Measurements from ENCODE around the gene FASTKD3.
"Not testable (repeated sequence)": the region's sequence is repeated elsewhere in the genome, so short reads cannot be mapped to it uniquely, and the experiment has no call there.

The FASTKD3 gene

GRCh38 chr5:7868773-7869473 is at the start of gene FASTKD3, which contains the start of gene MTRR:
Gene FASTKD3 (minus strand): TSS chr5:7869031. CDS start chr5:7868083, 948 bp downstream.
Gene MTRR (plus strand): TSS chr5:7869148. CDS start chr5:7870795, 1,647 bp downstream.
- DNase-seq (ENCODE audit: low read depth in 3 of 3): peak; percentile 79 to 82 (median 79)

GRCh38 chr5:7917130-7918123 is 48.6 kb upstream of the FASTKD3 start:
- DNase-seq (ENCODE audit: low read depth in 3 of 3): no peak

DNA sequence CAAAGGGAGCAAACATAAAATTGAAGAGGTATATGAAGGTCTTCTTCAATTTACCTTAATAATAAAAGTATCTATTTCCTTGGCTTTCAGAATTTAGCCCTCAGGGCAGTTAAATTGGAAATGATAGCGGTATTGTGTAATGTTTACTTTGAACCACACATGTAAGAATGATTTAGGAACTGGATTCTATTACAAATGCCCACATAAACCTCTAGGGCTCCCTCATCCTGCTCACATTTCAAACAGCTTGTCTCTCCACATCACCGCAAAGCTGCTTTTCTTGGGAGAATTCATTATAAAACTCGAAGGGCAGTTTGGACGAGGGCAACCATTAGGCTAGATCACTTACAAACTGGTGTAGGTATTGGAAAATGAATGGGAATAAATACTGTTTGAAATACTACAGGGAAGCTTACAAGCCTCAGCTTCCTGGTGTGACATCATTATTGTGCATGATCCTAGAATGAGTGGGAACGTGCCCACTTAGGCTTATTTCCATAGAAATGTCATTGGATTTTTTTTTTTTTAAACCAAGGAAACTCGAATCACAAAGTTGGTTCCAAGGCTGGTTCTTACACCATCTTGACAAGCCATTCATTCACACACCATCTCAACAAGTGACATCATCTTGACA is 47.5 kb upstream of the FASTKD3 start:
- DNase-seq (ENCODE audit: low read depth in 3 of 3): no peak

GRCh38 chr5:7911429-7911771 is 42.6 kb upstream of the FASTKD3 start:
- DNase-seq (ENCODE audit: low read depth in 3 of 3): not testable (repeated sequence)

DNA sequence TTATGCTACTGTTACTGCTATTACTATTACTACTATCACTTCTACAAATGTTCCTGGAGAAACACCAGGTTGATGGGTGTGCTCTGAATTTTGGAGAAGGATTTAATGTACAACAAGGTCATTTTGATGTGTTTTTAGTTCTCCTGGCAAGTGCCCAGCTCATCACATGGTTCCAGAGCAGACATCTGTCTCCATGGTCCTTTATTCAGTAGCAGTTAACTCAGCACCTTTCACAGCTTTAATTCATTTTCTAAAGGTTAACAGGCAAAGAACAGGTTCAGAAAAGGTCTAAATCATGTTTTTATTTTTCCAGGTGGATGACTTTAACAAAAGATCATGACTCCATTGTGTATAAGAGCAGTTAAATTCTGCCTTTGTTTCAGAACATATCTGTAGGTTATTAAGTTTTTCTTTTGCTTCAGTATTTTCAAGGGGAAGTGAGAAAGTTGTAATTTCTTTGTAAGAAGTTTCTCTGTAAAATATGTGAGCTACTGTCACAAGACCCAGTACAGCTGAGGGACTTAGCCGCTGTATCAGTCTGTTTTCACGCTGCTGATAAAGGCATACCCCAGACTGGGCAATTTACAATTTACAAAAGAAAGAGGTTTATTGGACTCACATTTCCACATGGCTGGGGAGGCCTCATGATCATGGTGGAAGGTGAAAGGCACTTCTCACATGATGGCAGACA is 42.1 kb upstream of the FASTKD3 start:
- no peak for DNase-seq (ENCODE audit: low read depth in 3 of 3)

- no peak for DNase-seq (ENCODE audit: low read depth in 3 of 3)
Measured at GRCh38 chr5:7908317-7908716, 39.5 kb upstream of the FASTKD3 start.

GRCh38 chr5:7907612-7908011 is 38.8 kb upstream of the FASTKD3 start:
- no peak for DNase-seq (ENCODE audit: low read depth in 3 of 3)

DNA sequence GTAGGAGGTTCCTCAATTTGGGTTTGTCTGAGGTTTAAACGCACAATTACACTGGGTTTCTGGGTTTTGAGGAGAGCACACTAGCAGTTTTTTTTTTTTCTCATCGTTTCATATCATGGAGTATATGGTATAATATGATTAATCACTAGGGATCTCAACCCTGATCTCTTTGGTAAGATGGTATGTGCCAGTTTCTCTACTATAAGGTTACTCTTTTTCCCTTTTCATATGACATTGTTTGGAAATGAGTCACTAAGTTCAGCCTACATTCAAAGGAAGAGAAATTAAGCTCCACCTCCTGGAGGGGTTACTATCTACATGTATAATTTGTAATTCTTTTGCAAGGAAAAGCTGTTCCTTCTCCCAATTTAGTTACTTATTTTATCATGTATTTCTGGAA is 35.3 kb upstream of the FASTKD3 start:
- no peak for DNase-seq (ENCODE audit: low read depth in 3 of 3)

- DNase-seq (ENCODE audit: low read depth in 3 of 3): no peak
Measured at GRCh38 chr5:7902666-7903625, 34.1 kb upstream of the FASTKD3 start.

- DNase-seq (ENCODE audit: low read depth in 3 of 3): no peak
Measured at GRCh38 chr5:7902201-7902600, 33.4 kb upstream of the FASTKD3 start.

DNA sequence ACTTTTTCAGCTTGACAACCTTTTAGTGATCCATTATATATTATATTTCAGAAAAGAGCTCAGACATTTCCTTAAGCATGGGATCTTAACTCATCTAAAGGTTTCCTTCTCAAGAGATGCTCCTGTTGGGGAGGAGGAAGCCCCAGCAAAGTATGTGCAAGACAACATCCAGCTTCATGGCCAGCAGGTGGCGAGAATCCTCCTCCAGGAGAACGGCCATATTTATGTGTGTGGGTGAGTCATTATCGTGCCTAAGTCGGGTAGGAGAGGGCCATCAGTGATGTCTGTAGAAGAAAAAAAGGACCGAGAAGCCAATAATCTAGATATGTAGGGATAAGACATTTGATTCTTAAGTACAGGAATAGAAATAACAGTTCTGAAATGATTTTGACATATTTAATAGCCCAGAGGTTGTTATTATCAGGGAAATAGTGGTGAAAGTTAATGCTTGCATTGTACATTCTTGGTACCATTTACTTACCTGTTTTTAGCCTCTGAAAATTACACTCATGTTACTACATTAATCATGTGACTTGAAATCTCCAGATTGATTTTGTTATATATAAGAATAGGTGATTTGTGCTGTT is 28.3 kb upstream of the FASTKD3 start:
- no peak for DNase-seq (ENCODE audit: low read depth in 3 of 3)

DNA sequence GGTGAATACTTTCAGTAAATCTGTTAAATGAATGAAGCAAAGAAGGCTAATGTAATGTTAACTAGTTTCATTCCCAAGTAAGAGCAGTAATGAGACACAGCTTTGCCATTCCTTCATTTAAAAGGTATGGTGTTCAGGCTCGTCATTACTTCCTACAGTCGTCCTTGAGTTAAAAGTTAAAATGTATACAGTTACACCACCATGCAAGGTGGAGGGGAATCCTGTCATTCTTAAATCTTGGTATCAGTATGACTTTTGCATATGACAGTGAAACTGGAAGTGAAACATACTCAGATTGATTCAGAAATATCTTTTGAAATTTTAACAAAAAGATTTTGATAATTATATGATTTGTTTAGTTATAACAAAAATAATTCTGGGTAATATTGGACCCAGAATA is 26.0 kb upstream of the FASTKD3 start:
- DNase-seq (ENCODE audit: low read depth in 3 of 3): no peak

DNA sequence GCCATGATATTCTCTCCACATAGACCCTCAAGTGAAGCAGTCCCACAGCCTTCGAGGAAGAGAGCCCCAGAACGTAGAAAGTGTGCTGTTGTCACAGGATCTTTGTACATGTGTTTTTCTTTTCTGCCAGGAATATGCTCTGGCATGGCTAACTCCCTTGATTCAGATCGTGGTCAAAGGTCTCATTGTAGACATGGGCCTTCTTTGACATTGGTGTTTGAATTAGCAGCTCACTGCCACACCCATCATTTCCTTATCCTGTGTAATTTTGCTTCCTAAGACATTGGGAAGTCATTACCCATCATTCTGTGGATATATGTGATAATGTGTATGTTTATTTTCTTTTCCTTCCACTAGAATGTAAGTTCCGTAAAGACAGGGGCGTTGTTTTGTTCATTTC is 25.6 kb upstream of the FASTKD3 start:
- no peak for DNase-seq (ENCODE audit: low read depth in 3 of 3)

GRCh38 chr5:7888901-7889300 is 20.1 kb upstream of the FASTKD3 start:
- no peak for DNase-seq (ENCODE audit: low read depth in 3 of 3)

DNA sequence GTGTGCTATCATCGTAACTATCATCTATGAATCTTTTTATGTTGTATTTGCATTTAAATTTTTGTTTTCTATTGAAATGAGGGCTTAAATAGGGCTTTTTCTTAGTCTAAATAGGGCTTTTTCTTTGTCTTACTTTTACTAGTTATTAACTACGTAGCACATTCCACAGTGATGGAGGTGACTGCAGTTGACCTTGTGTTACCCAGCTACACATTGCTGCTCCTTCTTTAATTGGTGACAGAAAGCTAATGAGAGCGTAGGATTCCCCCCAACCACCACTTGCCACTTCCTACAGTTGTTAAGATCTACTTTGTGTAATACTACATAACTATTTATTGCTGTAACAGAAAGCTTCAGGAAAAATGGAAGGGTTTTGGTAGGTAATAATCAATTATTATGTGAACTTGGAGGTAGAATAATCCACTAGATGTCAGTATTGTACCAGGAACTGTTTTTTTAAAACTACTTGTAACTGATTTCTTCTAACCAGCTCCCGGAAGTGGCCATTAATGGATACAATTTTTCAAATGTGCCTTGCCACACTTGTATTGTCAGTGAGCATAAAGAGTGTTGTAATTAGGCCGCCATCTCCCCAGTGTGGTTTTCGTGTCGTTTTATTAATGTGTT is 18.1 kb upstream of the FASTKD3 start:
- no peak for DNase-seq (ENCODE audit: low read depth in 3 of 3)

DNA sequence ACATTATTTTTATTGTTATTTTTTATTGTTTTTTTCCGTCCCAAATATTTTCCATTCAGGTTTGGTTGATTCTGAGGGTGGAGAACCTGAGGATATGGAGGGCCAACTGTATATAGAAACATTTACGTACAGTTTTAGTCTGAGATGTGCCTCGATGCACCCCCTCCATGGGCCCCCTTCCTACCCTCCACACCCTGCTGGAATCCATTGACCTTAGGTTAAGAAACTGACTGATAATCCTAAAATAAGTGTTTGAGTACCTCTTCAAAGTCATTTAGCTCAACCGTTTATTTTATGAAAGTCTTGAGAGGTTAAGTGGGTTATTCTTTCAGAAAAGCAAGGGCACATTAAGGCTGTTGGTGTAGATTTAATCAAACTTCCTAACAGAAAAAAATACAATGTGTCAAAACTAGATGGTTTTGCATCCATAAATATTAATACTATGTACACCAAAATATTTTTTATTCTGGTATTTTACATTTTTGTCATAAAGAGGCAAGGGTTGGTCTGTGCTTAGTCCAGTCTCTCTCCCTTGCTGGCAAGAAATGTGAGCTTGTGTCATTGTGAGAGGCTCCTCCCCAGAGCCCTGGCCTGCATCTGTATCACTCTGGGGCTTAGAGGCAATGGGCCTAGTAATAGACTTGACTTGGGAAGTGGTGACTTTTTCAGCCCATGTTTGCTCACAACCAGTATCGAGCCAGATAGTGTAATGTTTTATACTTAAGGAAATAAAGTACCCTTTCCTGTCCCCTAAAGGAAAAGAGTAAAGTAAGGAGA is 15.8 kb upstream of the FASTKD3 start:
- DNase-seq (ENCODE audit: low read depth in 3 of 3): no peak

DNA sequence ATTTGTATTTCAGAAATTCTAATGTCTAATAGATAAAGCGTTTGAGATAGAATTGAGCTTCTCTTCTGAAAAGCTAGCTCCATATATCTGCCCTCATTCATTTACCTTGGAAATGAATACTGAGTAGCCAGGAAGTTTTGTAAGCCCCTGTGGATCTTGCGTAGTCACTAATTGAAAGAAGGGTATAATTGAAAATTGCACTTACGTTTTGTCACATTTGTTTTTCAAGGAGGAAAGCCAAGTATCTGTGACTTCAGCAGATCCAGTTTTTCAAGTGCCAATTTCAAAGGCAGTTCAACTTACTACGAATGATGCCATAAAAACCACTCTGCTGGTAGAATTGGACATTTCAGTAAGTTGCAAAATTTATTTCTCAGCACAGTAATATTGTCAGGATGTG is 14.1 kb upstream of the FASTKD3 start:
- no peak for DNase-seq (ENCODE audit: low read depth in 3 of 3)

GRCh38 chr5:7881816-7882215 is 13.0 kb upstream of the FASTKD3 start:
- no peak for DNase-seq (ENCODE audit: low read depth in 3 of 3)

GRCh38 chr5:7881091-7881490 is 12.3 kb upstream of the FASTKD3 start:
- DNase-seq (ENCODE audit: low read depth in 3 of 3): no peak
